PC-9 (cell line): ENCODE measurements around the gene ACACA. TPM values are rescaled to one million over a fixed set of nuclear protein-coding genes. Genes with fewer than 3 reads are reported as not detected.

Source experiments
- BruUV-seq: library from RNA; stranded (reverse); fragments of 400-500 nt; replicated peaks from 2 replicates; lab custom pipeline; 2021; lab: Mats Ljungman, UMichigan
- CTCF ChIA-PET: fragments of 300-600 bp; sonication (Branson Sonifier 250); formaldehyde crosslinking; loops from one replicate; lab custom pipeline; 2022; ENCODE audit warnings: antibody characterized with exemption; lab: Charles Lee
- POLR2A ChIA-PET: fragments of 300-600 bp; sonication (Branson Sonifier 250); formaldehyde crosslinking; loops from one replicate; lab custom pipeline; 2022; ENCODE audit warnings: antibody characterized with exemption; ENCODE audit not compliant: unreplicated experiment; lab: Charles Lee
- DNase-seq, 2 experiments: peaks; one replicate each; pipeline versions ENCODE4 v3.0.0 to v3.0.0-alpha.2; 2015 to 2022; ENCODE audit warnings: mixed read lengths in 1 of 2
- H2AFZ ChIP-seq: fragments of 200-600 bp; sonication (generic); 2 replicates; pipeline ENCODE4 v1.8.1; 2017; ENCODE audit warnings: antibody characterized with exemption
- H3F3A ChIP-seq: fragments of 200-600 bp; sonication (generic); 2 replicates; pipeline ENCODE4 v1.8.1; 2017; ENCODE audit warnings: antibody characterized with exemption, mild to moderate bottlenecking, low read depth; ENCODE audit not compliant: insufficient read depth
- H3K27ac ChIP-seq: fragments of 200-600 bp; sonication (generic); 2 replicates; pipeline ENCODE4 v1.6.1; 2016; ENCODE audit warnings: mixed run types
- H3K27me3 ChIP-seq: fragments of 200-600 bp; sonication (generic); 2 replicates; pipeline ENCODE4 v1.6.1; 2016; ENCODE audit warnings: low read depth, mixed run types; ENCODE audit not compliant: insufficient read depth
- H3K36me3 ChIP-seq: fragments of 200-600 bp; sonication (generic); 2 replicates; pipeline ENCODE4 v1.6.1; 2016; ENCODE audit warnings: low read depth, mixed run types
- H3K4me1 ChIP-seq: fragments of 200-600 bp; sonication (generic); replicated peaks from 2 replicates; pipeline ENCODE4 v1.6.1; 2016; ENCODE audit warnings: mixed run types; ENCODE audit not compliant: insufficient read depth
- H3K4me2 ChIP-seq: fragments of 200-600 bp; sonication (generic); 2 replicates; pipeline ENCODE4 v1.6.1; 2017; ENCODE audit warnings: mixed run types
- H3K4me3 ChIP-seq: fragments of 200-600 bp; sonication (generic); 2 replicates; pipeline ENCODE4 v1.6.1; 2016; ENCODE audit warnings: mixed run types
- H3K79me2 ChIP-seq: fragments of 200-600 bp; sonication (generic); 2 replicates; pipeline ENCODE4 v1.6.1; 2017; ENCODE audit warnings: low read depth, mixed run types
- H3K9me2 ChIP-seq: fragments of 200-600 bp; sonication (generic); 2 replicates; pipeline ENCODE4 v1.8.1; 2017; ENCODE audit warnings: mild to moderate bottlenecking; ENCODE audit not compliant: insufficient read depth
- H3K9me3 ChIP-seq: fragments of 200-600 bp; sonication (generic); 2 replicates; pipeline ENCODE4 v1.8.1; 2016; ENCODE audit warnings: low read depth; ENCODE audit not compliant: insufficient read depth
- H4K20me1 ChIP-seq: fragments of 200-600 bp; sonication (generic); 2 replicates; pipeline ENCODE4 v1.8.1; 2017; ENCODE audit not compliant: insufficient read depth
- CTCF ChIP-seq: fragments of 200-600 bp; sonication (generic); conservative IDR thresholded peaks from 2 replicates; pipeline ENCODE4 v1.6.1; 2017; ENCODE audit warnings: mixed run types, antibody characterized with exemption, mild to moderate bottlenecking, moderate library complexity
- EZH2 ChIP-seq: fragments of 200-600 bp; sonication (generic); IDR thresholded peaks from 2 replicates; pipeline ENCODE4 v1.8.0; 2017; ENCODE audit warnings: antibody characterized with exemption, low read depth
- intact Hi-C: fragments of 100-400 bp; cut with micrococcal nuclease; formaldehyde crosslinking; loops from one replicate; pipeline ENCODE4 v1.10.0; 2022; ENCODE audit not compliant: unreplicated experiment
- total RNA-seq: library from RNA; stranded (reverse); gene quantifications from 2 replicates; pipeline ENCODE4 v1.2.3, GENCODE V29; 2021

Gene ACACA
- total RNA-seq, 1 experiment from 2014 or later = 185 TPM

DNA sequence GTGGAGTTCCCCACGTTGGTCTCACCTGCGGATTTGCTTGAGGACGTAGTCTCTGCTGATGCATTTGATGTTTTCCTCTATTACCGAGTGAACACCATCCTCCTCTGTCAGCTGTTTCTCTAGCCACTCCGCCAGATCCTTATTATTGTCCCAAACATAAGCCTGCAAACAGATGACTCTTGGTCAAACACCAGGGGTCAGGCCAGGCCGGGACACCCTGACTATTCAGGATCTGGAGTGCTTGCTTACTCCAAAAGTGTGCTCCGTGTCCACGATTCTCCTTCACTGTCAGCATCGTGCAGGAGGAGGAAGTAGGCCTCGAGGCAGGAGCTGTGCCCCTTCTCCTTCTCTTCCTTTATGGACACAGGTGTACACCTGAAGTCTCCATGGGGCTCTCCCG lies 317.7 kb downstream of the ACACA start:
- no peaks in the 10 kb centered on the region for H3K79me2 ChIP-seq
- no peaks in the 10 kb centered on the region for H3K27me3 ChIP-seq
- H4K20me1 ChIP-seq = peaks cover 16% of the 10 kb centered on the region
- no peaks in the 10 kb centered on the region for H3K9me3 ChIP-seq
- no peaks in the 10 kb centered on the region for H3K9me2 ChIP-seq
- H3K27ac ChIP-seq = no peak overlapping the region
- no peak for DNase-seq
- H2AFZ ChIP-seq = no peak overlapping the region
- intact Hi-C loops = no loop called here
- H3K4me1 ChIP-seq = peaks cover 11% of the 10 kb centered on the region
- H3F3A ChIP-seq = peaks cover 11% of the 10 kb centered on the region; the same call in 1 of the 2 replicates
- peaks cover 18% of the 10 kb centered on the region for H3K36me3 ChIP-seq
- H3K4me3 ChIP-seq = no peak overlapping the region
- BruUV-seq = no TSS peak
- H3K4me2 ChIP-seq = no peak overlapping the region
- ChIA-PET POLR2A (interaction anchor here (0.5 to 0.6 kb wide), 3 partner anchors 33 to 303 kb away, joined by 3 to 5 read pairs (median 4); no protein-coding TSS in a partner anchor), CTCF (no interaction called here)
- TF ChIP-seq EZH2 = no peak
- no peak for TF ChIP-seq CTCF

- peaks cover 16% of the 10 kb centered on the region for H4K20me1 ChIP-seq
- CTCF ChIA-PET = no interaction called here
- H3K4me1 ChIP-seq = peaks cover 11% of the 10 kb centered on the region
- H3F3A ChIP-seq = peaks cover 11% of the 10 kb centered on the region; the same call in 1 of the 2 replicates
- H3K36me3 ChIP-seq = peaks cover 15% of the 10 kb centered on the region
- H3K4me3 ChIP-seq = no peak overlapping the region
- H3K27me3 ChIP-seq = no peaks in the 10 kb centered on the region
- H3K9me3 ChIP-seq = no peaks in the 10 kb centered on the region
- TF ChIP-seq EZH2 (no peak), CTCF (no peak)
- H3K79me2 ChIP-seq = no peaks in the 10 kb centered on the region
- no TSS peak for BruUV-seq
- no peak overlapping the region for H3K27ac ChIP-seq
- H3K4me2 ChIP-seq = no peak overlapping the region
- no peaks in the 10 kb centered on the region for H3K9me2 ChIP-seq
- peak; percentile 48 to 77 for DNase-seq
- intact Hi-C loops = no loop called here
- POLR2A ChIA-PET = interaction anchor here (0.5 to 0.6 kb wide), 3 partner anchors 33 to 304 kb away, joined by 3 to 5 read pairs (median 4); no protein-coding TSS in a partner anchor
- H2AFZ ChIP-seq = no peak overlapping the region
Observed at GRCh38 chr17:37088459-37088858, 318.2 kb downstream of the ACACA start.

DNA sequence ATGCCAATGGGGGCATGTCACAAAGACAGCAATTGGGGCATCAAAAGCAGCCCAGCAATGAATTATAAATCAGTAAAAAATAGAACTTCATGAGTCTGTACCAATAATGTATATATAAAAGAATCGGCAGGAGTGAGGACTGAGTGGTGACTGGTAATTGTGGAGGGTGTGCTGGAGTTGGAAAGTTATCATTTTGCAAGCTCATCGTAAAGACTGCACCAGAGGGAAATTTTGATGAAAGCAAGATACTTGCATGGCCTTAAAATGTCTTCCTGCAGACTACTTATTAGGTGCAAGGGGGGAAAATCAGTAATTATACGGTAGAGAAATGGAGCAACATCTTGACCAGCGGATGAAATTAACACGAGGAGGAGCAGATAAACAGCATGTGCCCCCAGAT lies 319.0 kb downstream of the ACACA start:
- POLR2A ChIA-PET = no interaction called here
- H3K27ac ChIP-seq = no peak overlapping the region
- DNase-seq = no peak
- H3K4me3 ChIP-seq = no peak overlapping the region
- H3K36me3 ChIP-seq = peaks cover 15% of the 10 kb centered on the region
- H3K4me1 ChIP-seq = peaks cover 11% of the 10 kb centered on the region
- H2AFZ ChIP-seq = no peak overlapping the region
- no peaks in the 10 kb centered on the region for H3K9me3 ChIP-seq
- H3K27me3 ChIP-seq = no peaks in the 10 kb centered on the region
- H3K4me2 ChIP-seq = no peak overlapping the region
- peaks cover 16% of the 10 kb centered on the region for H4K20me1 ChIP-seq
- CTCF ChIA-PET = interaction anchor here (0.7 kb wide), 1 partner anchor 381 kb away, joined by 3 read pairs; no protein-coding TSS in a partner anchor
- peaks cover 13% of the 10 kb centered on the region for H3F3A ChIP-seq
- intact Hi-C loops = no loop called here
- no TSS peak for BruUV-seq
- H3K9me2 ChIP-seq = no peaks in the 10 kb centered on the region
- H3K79me2 ChIP-seq = no peaks in the 10 kb centered on the region
- TF ChIP-seq EZH2 (no peak), CTCF (no peak)
